ENCODE results near the gene RCSD1.
A peak's percentile ranks its signal among the peaks of the same experiment; 100 is the strongest.

The RCSD1 gene

GRCh38 chr1:167683226-167683625, 53.2 kb downstream of the RCSD1 start:
- H3K79me2 ChIP-seq (ENCODE audit: insufficient read depth, low read depth): no peaks in the 10 kb centered on the region; the same call in 1 of the 2 replicates
- H3K27ac ChIP-seq: no peak overlapping the region
- no peaks in the 10 kb centered on the region for H3K27me3 ChIP-seq (ENCODE audit: insufficient read depth, low read depth)
- TF ChIP-seq CTCF (conservative IDR thresholded peaks at IDR 0.05; ENCODE audit: low read depth, low read length): no peak
- H2AFZ ChIP-seq (ENCODE audit: low read depth): no peak overlapping the region
- H3K4me1 ChIP-seq (ENCODE audit: low read depth, poor library complexity, severe bottlenecking): peaks cover 10% of the 10 kb centered on the region
- no peaks in the 10 kb centered on the region for H4K20me1 ChIP-seq (ENCODE audit: insufficient read depth)
- no peak overlapping the region for H3K4me2 ChIP-seq
- H3K36me3 ChIP-seq (ENCODE audit: insufficient read depth): no peaks in the 10 kb centered on the region
- H3K9ac ChIP-seq: no peak overlapping the region
- no peak overlapping the region for H3K4me3 ChIP-seq (IDR thresholded peaks at IDR 0.05; ENCODE audit: insufficient read depth, low read depth, low read length)

- no peak overlapping the region for H3K9ac ChIP-seq
- H3K4me2 ChIP-seq: no peak overlapping the region
- TF ChIP-seq CTCF (conservative IDR thresholded peaks at IDR 0.05; ENCODE audit: low read depth, low read length): no peak
- H3K27ac ChIP-seq: no peak overlapping the region
- no peaks in the 10 kb centered on the region for H3K27me3 ChIP-seq (ENCODE audit: insufficient read depth, low read depth)
- H2AFZ ChIP-seq (ENCODE audit: low read depth): no peak overlapping the region
- peaks cover 11% of the 10 kb centered on the region for H3K4me1 ChIP-seq (ENCODE audit: low read depth, poor library complexity, severe bottlenecking)
- H3K79me2 ChIP-seq (ENCODE audit: insufficient read depth, low read depth): no peaks in the 10 kb centered on the region; the same call in 1 of the 2 replicates
- H3K36me3 ChIP-seq (ENCODE audit: insufficient read depth): no peaks in the 10 kb centered on the region
- H3K4me3 ChIP-seq (IDR thresholded peaks at IDR 0.05; ENCODE audit: insufficient read depth, low read depth, low read length): no peak overlapping the region
- no peaks in the 10 kb centered on the region for H4K20me1 ChIP-seq (ENCODE audit: insufficient read depth)
Observed at GRCh38 chr1:167683641-167684502, 53.8 kb downstream of the RCSD1 start.

DNA sequence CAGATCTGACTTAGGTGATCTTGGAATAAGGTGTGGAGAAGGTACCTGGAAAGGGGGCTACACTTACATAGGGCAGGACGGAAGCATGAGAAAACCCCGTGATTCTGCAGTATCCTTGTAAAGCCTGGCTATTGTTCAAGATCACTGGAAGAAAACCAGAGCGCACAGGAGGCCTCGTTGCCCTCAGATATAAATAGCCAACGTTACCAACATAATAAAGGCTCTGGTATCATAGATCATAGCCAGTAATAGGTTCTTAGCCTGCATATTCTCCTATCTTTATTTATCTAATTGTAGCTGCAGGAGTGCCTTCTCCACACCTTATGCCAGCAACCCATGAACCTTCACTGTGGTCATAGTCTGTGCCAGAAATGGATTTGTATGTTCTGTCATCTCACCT, 55.8 kb downstream of the RCSD1 start:
- Histone ChIP-seq H3K4me1 (ENCODE audit: low read depth, poor library complexity, severe bottlenecking) (peaks cover 11% of the 10 kb centered on the region), H2AFZ (ENCODE audit: low read depth) (no peak overlapping the region), H3K4me3 (IDR thresholded peaks at IDR 0.05; ENCODE audit: insufficient read depth, low read depth, low read length) (no peak overlapping the region), H3K27ac (no peak overlapping the region), H3K9ac (no peak overlapping the region), H3K27me3 (ENCODE audit: insufficient read depth, low read depth) (no peaks in the 10 kb centered on the region), H3K4me2 (no peak overlapping the region), H3K36me3 (ENCODE audit: insufficient read depth) (no peaks in the 10 kb centered on the region), H4K20me1 (ENCODE audit: insufficient read depth) (no peaks in the 10 kb centered on the region), H3K79me2 (ENCODE audit: insufficient read depth, low read depth) (no peaks in the 10 kb centered on the region)
- no peak for TF ChIP-seq CTCF (conservative IDR thresholded peaks at IDR 0.05; ENCODE audit: low read depth, low read length)

GRCh38 chr1:167687919-167688519, 58.0 kb downstream of the RCSD1 start:
- Histone ChIP-seq H3K36me3 (ENCODE audit: insufficient read depth) (no peaks in the 10 kb centered on the region; the same call in 1 of the 2 replicates), H3K4me2 (no peak overlapping the region), H2AFZ (ENCODE audit: low read depth) (no peak overlapping the region), H3K4me1 (ENCODE audit: low read depth, poor library complexity, severe bottlenecking) (peaks cover 11% of the 10 kb centered on the region), H4K20me1 (ENCODE audit: insufficient read depth) (no peaks in the 10 kb centered on the region), H3K9ac (no peak overlapping the region), H3K4me3 (IDR thresholded peaks at IDR 0.05; ENCODE audit: insufficient read depth, low read depth, low read length) (no peak overlapping the region), H3K27me3 (ENCODE audit: insufficient read depth, low read depth) (no peaks in the 10 kb centered on the region), H3K27ac (no peak overlapping the region), H3K79me2 (ENCODE audit: insufficient read depth, low read depth) (no peaks in the 10 kb centered on the region)
- TF ChIP-seq CTCF (conservative IDR thresholded peaks at IDR 0.05; ENCODE audit: low read depth, low read length): peak; percentile 100
